HG03575 (cell line): ENCODE data around the gene ALG8.

ENCODE experiments used
- ATAC-seq: cut with Tn5 transposase; IDR thresholded peaks from one replicate; pipeline ENCODE4 v1.9.1; 2021; ENCODE audit not compliant: unreplicated experiment, insufficient number of reproducible peaks, low FRiP score; ENCODE audit errors: extremely low read depth

ALG8 gene

GRCh38 chr11:78161962-78162371 lies 22.5 kb upstream of the ALG8 start:
- no peak for ATAC-seq

GRCh38 chr11:78161346-78161745 lies 21.9 kb upstream of the ALG8 start:
- no peak for ATAC-seq

GRCh38 chr11:78160557-78160956 lies 21.1 kb upstream of the ALG8 start:
- ATAC-seq: no peak

GRCh38 chr11:78158987-78159652 lies 19.7 kb upstream of the ALG8 start:
- ATAC-seq: no peak

GRCh38 chr11:78156127-78156844 lies 16.9 kb upstream of the ALG8 start:
- no peak for ATAC-seq

- no peak for ATAC-seq
These were observed 12.4 kb upstream of the ALG8 start for GRCh38 chr11:78151804-78152203.

GRCh38 chr11:78150754-78151153 lies 11.3 kb upstream of the ALG8 start:
- no peak for ATAC-seq

GRCh38 chr11:78150346-78150745 lies 10.9 kb upstream of the ALG8 start:
- ATAC-seq: no peak

- ATAC-seq: no peak
These were observed 10.2 kb upstream of the ALG8 start for GRCh38 chr11:78149646-78150045.

GRCh38 chr11:78147807-78148206 lies 8.4 kb upstream of the ALG8 start:
- ATAC-seq: no peak

GRCh38 chr11:78145511-78146025 lies 6.1 kb upstream of the ALG8 start:
- ATAC-seq: no peak

- ATAC-seq: no peak
These were observed 1.1 kb upstream of the ALG8 start for GRCh38 chr11:78140392-78141077.

GRCh38 chr11:78138694-78139421 lies 568 bp downstream of the ALG8 start:
- ATAC-seq: no peak

- no peak for ATAC-seq
These were observed 1.1 kb downstream of the ALG8 start for GRCh38 chr11:78138291-78138690.

GRCh38 chr11:78132475-78132874 lies 7.0 kb downstream of the ALG8 start:
- ATAC-seq: no peak

GRCh38 chr11:78131956-78132355 lies 7.5 kb downstream of the ALG8 start:
- ATAC-seq: no peak

GRCh38 chr11:78127403-78127802 lies 12.0 kb downstream of the ALG8 start:
- no peak for ATAC-seq

- no peak for ATAC-seq
These were observed 26.7 kb downstream of the ALG8 start for GRCh38 chr11:78112582-78113275.

- no peak for ATAC-seq
These were observed 28.1 kb downstream of the ALG8 start for GRCh38 chr11:78111298-78111697.
